Heart right ventricle (tissue), 16 donors: Measurements from ENCODE around the gene RNASET2. TPM values are rescaled to one million over a fixed set of nuclear protein-coding genes. Genes with fewer than 3 reads are reported as not detected.

Experiments
- ATAC-seq, 8 donors: fragments of 200-7000 bp; cut with Tn5 transposase; one replicate each; pipeline ENCODE4 v1.9.1; 2020; ENCODE audit warnings: mild to moderate bottlenecking in 8 of 8, moderate library complexity in 8 of 8, moderate number of reproducible peaks in 1 of 8
- DNase-seq, 2 donors: peaks; one replicate each; pipeline ENCODE4 v3.0.0-alpha.2; 2020
- H3K27ac ChIP-seq, 10 donors: fragments of 200-600 bp; sonication (generic) in 2 of 10; one replicate each; pipeline versions ENCODE4 v1.5.0 to v1.8.0; 2020 to 2022; ENCODE audit warnings: mild to moderate bottlenecking in 3 of 10
- H3K27me3 ChIP-seq, 7 donors: fragments of 200-600 bp; one replicate each; pipeline ENCODE4 v1.8.0; 2021 to 2022; ENCODE audit warnings: mild to moderate bottlenecking in 2 of 7
- H3K36me3 ChIP-seq, 9 donors: fragments of 200-600 bp; sonication (generic) in 1 of 9; one replicate each; pipeline versions ENCODE4 v1.5.0 to v1.8.0; 2020 to 2022; ENCODE audit warnings: mild to moderate bottlenecking in 2 of 9
- H3K4me1 ChIP-seq, 9 donors: fragments of 200-600 bp; sonication (generic) in 1 of 9; one replicate each; pipeline versions ENCODE4 v1.5.0 to v1.8.0; 2020 to 2022; ENCODE audit warnings: mild to moderate bottlenecking in 4 of 9
- H3K4me3 ChIP-seq, 10 donors: fragments of 200-600 bp; sonication (generic) in 2 of 10; one replicate each; pipeline versions ENCODE4 v1.5.0 to v1.8.0; 2020 to 2022; ENCODE audit warnings: mild to moderate bottlenecking in 7 of 10, moderate library complexity in 2 of 10
- H3K9me3 ChIP-seq, 11 donors: fragments of 200-600 bp in 10 of 11; sonication (generic) in 2 of 11; one replicate each; pipeline versions ENCODE4 v1.5.0 to v1.8.0; 2013 to 2022; ENCODE audit warnings: mild to moderate bottlenecking in 2 of 11, control low read depth in 1 of 11, moderate library complexity in 1 of 11
- WGBS, 2 donors: extraction: QIAGEN DNeasy Blood & Tissue Kit; methylation state at CpG; one replicate each; pipeline ENCODE4 v1.1.7; 2013; ENCODE audit warnings: inconsistent platforms in 1 of 2; 5-methylcytosine and 5-hydroxymethylcytosine counted together
- intact Hi-C, 10 donors: fragments of 100-400 bp; cut with DNase I; formaldehyde crosslinking; loops; one replicate each; pipeline versions ENCODE4 v1.11.1 to v1.14.2; 2022
- polyA plus RNA-seq, 2 donors: library from polyadenylated mRNA; stranded (reverse); fragments of 200-250 nt; gene quantifications; one replicate each; pipeline ENCODE4 v1.2.3, GENCODE V29; 2013
- total RNA-seq, 10 donors: library from RNA; stranded (reverse); fragmentation: NEBNext Ultra II Directional in 3 of 10; extraction: Animal tissue kit (Norgen Biotek cat#: 25700) in 3 of 10; gene quantifications; one replicate each; pipeline versions ENCODE4 v1.2.1 to v1.2.4, GENCODE V29; 2021 to 2023
- TF ChIP-seq, protein P1 (sequence below), 9 donors: fragments of 200-600 bp; sonication (generic) in 2 of 9; IDR thresholded peaks; one replicate each; pipeline versions ENCODE4 v1.5.0 to v1.8.0; 2021 to 2022; ENCODE audit warnings: antibody characterized with exemption in 9 of 9, mild to moderate bottlenecking in 5 of 9, moderate library complexity in 1 of 9
- donor health status: Arrhythmogenic right ventricular cardiomyopathy.
- donor health status: ischemic (EF 13 %, LVEDD 7.1; RV severe dilation, severe dysfunction).
- donor health status: healthy with polysubstance abuse.
- donor health status: DM: no; HTN: yes; CAD: no.
- donor health status: DM: no; HTN: no; CAD: no.
- donor health status: ischemic (EF 25% LVEDD 6.9; RV normal size, moderate dysfunction).
- donor health status: ischemic (EF 25% LVEDD 5.7; RV mildly dilated, moderate dysfunction).
- donor health status: healthy.
- donor health status: DM: yes; HTN: yes; CAD: no.
- donor health status: Ischemic cardiomyopathy.
- donor health status: ischemic (EF 35%, LVEDD 5.7; RV mildly dilated, moderate dysfunction).
- donor health status: nonischemic (EF 11% LVEDD 7.7; RV severe dilation, severe dysfunction).
- donor health status: DM: yes; HTN: yes; CAD: no.
- donor health status: PGD.
- donor health status: ischemic (EF 29% LVEDD 5.4; RV normal size, mild dysfunction).
- donor health status: nonischemic (EF 23%, LVEDD 6.1; RV moderate dilation, normal function).

Gene RNASET2
- total and polyA plus RNA-seq, 12 donors: 7.1 to 44.3 (median 12.1) TPM

DNA sequence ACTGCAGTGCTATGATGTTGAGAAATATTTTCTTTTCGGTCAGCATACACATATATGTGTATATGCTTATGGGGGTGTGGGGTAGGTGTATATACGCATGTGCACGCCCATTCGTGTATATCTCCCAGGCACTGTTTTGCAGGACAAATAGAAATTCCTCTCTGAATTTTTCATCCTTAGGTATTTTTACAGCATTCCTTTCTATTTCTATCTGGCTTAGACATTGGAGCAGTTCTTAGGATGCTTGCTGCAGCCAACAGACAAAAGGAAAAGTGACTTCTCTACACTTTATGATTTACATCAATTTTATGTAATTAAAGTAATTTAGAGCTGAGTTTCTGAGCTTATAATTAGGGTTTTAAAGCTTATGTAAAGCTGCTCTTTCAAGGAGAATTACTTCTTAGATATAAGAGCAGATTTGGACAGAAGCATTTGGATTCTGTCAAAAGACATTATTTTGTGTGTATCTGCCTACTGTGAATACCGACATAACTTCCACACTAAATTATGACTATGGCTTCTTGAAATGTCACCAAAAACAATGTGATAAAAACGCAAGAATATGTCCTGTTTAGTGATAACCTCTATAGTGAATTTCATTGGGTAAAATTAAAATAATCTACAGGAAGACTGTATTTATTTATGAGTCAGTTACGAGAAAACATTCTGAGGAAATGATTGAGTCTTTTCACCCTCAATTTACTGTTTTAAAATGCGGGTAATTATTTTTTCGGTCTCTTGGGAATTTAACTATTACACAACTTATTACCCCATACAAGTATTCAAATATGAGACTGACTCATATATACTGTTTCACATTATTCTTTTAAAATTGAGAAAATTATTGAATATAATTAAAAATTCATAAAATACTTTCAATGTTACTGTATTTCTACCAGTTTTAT lies 21.5 kb upstream of the RNASET2 start:
- ATAC-seq: no peak
- no peak overlapping the region for H3K4me3 ChIP-seq
- TF ChIP-seq, protein P1, sequence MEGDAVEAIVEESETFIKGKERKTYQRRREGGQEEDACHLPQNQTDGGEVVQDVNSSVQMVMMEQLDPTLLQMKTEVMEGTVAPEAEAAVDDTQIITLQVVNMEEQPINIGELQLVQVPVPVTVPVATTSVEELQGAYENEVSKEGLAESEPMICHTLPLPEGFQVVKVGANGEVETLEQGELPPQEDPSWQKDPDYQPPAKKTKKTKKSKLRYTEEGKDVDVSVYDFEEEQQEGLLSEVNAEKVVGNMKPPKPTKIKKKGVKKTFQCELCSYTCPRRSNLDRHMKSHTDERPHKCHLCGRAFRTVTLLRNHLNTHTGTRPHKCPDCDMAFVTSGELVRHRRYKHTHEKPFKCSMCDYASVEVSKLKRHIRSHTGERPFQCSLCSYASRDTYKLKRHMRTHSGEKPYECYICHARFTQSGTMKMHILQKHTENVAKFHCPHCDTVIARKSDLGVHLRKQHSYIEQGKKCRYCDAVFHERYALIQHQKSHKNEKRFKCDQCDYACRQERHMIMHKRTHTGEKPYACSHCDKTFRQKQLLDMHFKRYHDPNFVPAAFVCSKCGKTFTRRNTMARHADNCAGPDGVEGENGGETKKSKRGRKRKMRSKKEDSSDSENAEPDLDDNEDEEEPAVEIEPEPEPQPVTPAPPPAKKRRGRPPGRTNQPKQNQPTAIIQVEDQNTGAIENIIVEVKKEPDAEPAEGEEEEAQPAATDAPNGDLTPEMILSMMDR (IDR thresholded peaks at IDR 0.05): no peak
- no peak for DNase-seq
- no peaks in the 10 kb centered on the region for H3K36me3 ChIP-seq
- H3K4me1 ChIP-seq: no peaks in the 10 kb centered on the region
- 84 to 87% methylated on average over 9 of the region's 9 CpGs for WGBS, 2 donors
- no peaks in the 10 kb centered on the region for H3K9me3 ChIP-seq
- intact Hi-C loops: no loop called here
- no peak overlapping the region for H3K27ac ChIP-seq
- no peaks in the 10 kb centered on the region for H3K27me3 ChIP-seq

DNA sequence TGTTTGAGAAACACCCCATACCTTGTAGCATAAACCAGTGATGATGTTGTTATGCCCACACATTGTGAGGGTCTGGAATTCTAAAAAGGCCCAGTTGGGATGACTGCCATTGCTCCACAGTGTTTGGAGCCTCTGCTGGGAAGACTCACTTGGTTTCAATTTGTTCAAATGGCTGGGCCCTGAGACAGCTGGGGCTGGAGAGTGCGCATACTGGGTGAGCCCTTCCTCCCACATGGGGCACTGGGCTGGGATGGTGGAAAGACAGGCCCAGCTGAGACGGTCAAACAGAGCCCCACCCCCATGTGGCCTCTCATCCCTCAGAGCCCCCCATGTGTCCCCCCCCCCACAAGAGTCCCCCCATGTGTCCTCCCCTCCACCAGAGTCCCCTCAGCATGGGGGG lies 20.3 kb upstream of the RNASET2 start:
- no peak for DNase-seq
- H3K4me1 ChIP-seq: no peaks in the 10 kb centered on the region
- no peak for ATAC-seq
- no peaks in the 10 kb centered on the region for H3K36me3 ChIP-seq
- H3K9me3 ChIP-seq: no peaks in the 10 kb centered on the region
- intact Hi-C loops: no loop called here
- H3K4me3 ChIP-seq: no peak overlapping the region
- 74 to 88% methylated on average over 2 of the region's 2 CpGs for WGBS, 2 donors
- TF ChIP-seq, protein P1 (IDR thresholded peaks at IDR 0.05): no peak
- H3K27ac ChIP-seq: no peak overlapping the region
- H3K27me3 ChIP-seq: no peaks in the 10 kb centered on the region

DNA sequence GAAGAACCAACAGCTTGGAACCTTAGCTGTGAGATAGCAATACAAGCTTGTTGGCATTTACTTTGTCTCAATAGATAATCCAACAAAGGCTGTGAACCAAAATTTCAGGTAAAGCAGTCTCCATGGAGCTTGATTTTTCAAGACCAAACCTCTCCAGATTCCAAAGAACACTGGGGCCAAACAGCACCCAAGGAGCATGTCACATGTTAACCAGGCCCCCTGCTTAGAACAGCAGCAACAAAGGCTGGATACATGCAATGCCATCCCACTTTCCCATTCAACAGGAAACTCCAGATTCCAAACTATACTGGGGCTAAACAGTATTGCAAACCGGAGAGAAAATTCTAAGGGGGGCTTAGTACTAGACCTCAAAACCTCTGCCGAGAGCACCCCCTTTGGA lies 15.8 kb upstream of the RNASET2 start:
- intact Hi-C loops: no loop called here
- Histone ChIP-seq H3K4me3 (no peak overlapping the region), H3K36me3 (no peaks in the 10 kb centered on the region), H3K27ac (no peak overlapping the region), H3K9me3 (peaks cover 0 to 4% (median 0%) of the 10 kb centered on the region in 11 donors), H3K4me1 (peaks cover 0 to 11% (median 0%) of the 10 kb centered on the region in 9 donors), H3K27me3 (no peaks in the 10 kb centered on the region)
- 96 to 98% methylated on average over 2 of the region's 2 CpGs for WGBS, 2 donors
- TF ChIP-seq, protein P1 (IDR thresholded peaks at IDR 0.05): no peak
- ATAC-seq (no peak), DNase-seq (no peak)

DNA sequence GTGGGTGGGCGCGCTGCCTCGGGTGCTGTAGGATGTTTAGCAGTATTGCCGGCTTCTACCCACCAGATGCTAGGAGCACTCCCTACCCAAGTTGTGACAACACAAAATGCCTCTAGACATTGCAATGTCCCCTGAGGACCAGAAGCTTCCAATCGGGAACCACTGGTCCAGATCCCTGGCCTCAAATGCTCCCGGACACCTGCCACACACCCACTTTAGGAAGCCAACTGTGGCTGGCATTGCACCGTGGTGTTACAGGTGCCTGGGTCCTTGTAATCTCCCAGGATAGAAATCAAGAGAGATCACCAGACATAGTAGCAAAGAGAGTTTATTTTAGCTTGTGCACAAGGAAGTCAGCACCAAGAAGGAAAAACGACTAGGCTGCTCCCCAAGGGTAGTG lies 14.9 kb upstream of the RNASET2 start:
- intact Hi-C loops: no loop called here
- H3K27me3 ChIP-seq: no peaks in the 10 kb centered on the region
- H3K4me3 ChIP-seq: no peak overlapping the region
- H3K9me3 ChIP-seq: peaks cover 0 to 5% (median 0%) of the 10 kb centered on the region in 11 donors
- no peak for ATAC-seq
- peaks cover 0 to 11% (median 0%) of the 10 kb centered on the region in 9 donors for H3K4me1 ChIP-seq
- no peak overlapping the region for H3K27ac ChIP-seq
- DNase-seq: no peak
- TF ChIP-seq, protein P1 (IDR thresholded peaks at IDR 0.05): no peak
- no peaks in the 10 kb centered on the region for H3K36me3 ChIP-seq
- WGBS, 2 donors: 87 to 90% methylated on average over 8 of the region's 8 CpGs
